ENCODE measurements around the gene SLC22A15.
A peak's percentile ranks its signal among the peaks of the same experiment; 100 is the strongest.
"Not testable (repeated sequence)": the region's sequence is repeated elsewhere in the genome, so short reads cannot be mapped to it uniquely, and the experiment has no call there.

SLC22A15 gene

GRCh38 chr1:115976062-115976920 is at the start of gene SLC22A15:
SLC22A15 (plus strand) TSS chr1:115976513; CDS start chr1:115976628, 115 bp downstream.
- DNase-seq (ENCODE audit: low read depth), result no peak
- peak within 1 kb of the TSS; percentile 59 for H3K4me3 ChIP-seq (ENCODE audit: low read depth, low read length)

DNA sequence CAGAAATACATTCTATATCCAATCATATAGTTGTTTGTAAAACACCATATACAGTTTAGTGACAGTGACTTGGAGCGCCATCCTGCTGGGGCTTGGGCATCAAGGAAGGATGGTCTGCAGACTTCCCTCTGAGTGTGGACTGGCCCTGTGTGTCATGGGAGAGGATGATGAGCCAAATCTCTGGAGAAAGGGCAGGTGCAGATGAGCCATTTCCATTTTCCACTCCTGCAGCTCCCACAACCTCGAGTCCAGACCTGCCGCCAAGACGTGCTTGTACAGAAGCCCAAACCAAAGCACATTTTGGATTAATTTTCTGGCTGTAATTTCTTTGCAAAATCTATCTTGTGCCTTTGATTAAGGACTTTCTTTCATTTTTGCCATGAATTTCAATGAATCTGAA is 48.3 kb upstream of the SLC22A15 start:
- no peak overlapping the region for H3K4me3 ChIP-seq (ENCODE audit: low read depth, low read length)
- DNase-seq (ENCODE audit: low read depth), result no peak

DNA sequence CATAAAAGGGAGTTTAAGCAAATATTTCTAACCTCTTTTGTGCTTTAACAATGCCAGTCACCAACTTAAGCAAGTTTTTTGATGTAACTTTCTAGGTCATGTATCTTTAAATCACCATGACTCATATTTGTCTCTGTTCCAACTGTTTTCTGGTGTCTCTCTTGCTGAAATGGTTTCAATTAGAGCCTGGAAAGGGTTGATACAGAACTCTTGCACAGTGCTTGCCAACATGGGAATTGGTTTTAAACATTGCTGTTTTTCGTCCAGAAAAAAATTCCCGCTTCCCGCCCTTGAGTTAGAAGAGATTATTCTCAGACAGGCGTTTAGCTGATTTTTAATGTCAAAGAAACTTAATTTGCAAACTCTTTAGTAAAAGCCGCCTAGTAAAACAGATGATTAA is 46.4 kb upstream of the SLC22A15 start:
- DNase-seq (ENCODE audit: low read depth), result peak; percentile 62
- no peak overlapping the region for H3K4me3 ChIP-seq (ENCODE audit: low read depth, low read length)

- no peak for DNase-seq (ENCODE audit: low read depth)
- no peak overlapping the region for H3K4me3 ChIP-seq (ENCODE audit: low read depth, low read length)
These were observed 42.7 kb upstream of the SLC22A15 start for GRCh38 chr1:115933625-115934024.

- DNase-seq (ENCODE audit: low read depth), result no peak
- H3K4me3 ChIP-seq (ENCODE audit: low read depth, low read length), result no peak overlapping the region
These were observed 36.9 kb upstream of the SLC22A15 start for GRCh38 chr1:115939455-115939854.

DNA sequence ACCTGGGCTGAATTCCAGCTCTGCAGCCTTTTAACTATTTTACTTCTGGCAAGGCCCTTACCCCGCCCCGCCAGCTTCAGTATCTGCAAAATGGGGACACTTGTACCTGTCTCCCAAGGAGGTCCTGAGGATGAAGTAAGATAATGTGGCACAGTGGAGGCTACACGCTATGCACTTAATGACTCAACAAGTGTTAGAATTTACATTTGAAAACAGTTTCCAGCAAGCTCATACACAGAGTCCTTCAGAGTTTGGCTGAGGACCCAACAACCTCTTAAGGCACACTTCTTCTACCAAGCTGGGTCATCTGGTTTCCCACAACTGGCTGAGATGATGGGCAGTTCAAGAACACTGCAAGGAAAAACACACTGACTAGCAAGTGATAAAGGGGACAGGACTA is 30.2 kb upstream of the SLC22A15 start:
- DNase-seq (ENCODE audit: low read depth), result no peak
- no peak overlapping the region for H3K4me3 ChIP-seq (ENCODE audit: low read depth, low read length)

GRCh38 chr1:115949156-115949555 is 27.2 kb upstream of the SLC22A15 start:
- no peak overlapping the region for H3K4me3 ChIP-seq (ENCODE audit: low read depth, low read length)
- no peak for DNase-seq (ENCODE audit: low read depth)

- no peak for DNase-seq (ENCODE audit: low read depth)
- no peak overlapping the region for H3K4me3 ChIP-seq (ENCODE audit: low read depth, low read length)
These were observed 24.8 kb upstream of the SLC22A15 start for GRCh38 chr1:115951560-115951959.

DNA sequence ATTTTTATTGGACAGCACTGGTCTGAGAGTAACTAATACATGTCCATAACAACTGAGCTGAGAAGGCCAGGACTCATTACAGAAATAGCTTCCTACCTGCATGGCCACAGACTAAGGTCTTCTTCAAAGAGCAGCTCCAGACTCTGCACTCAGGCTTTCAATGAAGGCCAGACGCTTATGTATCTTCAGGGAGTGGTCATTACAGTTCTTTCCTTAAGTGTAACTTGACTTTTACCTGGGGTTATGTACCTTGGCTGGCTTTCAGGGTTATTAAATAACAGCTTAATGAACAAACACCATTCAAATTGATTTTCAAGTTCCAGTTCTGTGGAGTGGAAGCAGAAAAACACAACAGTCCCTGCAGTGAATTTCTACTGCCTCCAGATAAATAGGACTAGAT is 23.8 kb upstream of the SLC22A15 start:
- no peak for DNase-seq (ENCODE audit: low read depth)
- H3K4me3 ChIP-seq (ENCODE audit: low read depth, low read length), result no peak overlapping the region

DNA sequence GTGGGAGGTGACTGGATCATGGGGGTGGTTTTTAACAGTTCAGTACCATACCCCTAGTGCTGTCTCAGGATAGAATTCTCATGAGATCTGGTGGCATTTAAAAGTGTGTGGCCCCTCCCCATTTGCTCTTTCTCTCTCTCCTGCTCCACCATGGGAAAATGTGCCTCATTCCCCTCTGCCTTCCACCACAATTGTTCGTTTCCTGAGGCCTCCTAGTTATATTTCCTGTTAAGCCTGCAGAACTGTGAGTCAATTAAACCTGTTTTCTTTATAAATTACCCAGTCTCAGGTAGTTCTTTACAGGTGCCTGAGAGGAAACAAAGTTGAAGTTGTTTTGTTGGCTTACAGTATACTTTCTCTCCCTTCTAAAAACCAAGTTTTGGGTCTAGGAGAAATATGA is 23.1 kb upstream of the SLC22A15 start:
- no peak for DNase-seq (ENCODE audit: low read depth)
- no peak overlapping the region for H3K4me3 ChIP-seq (ENCODE audit: low read depth, low read length)

GRCh38 chr1:115954684-115955083 is 21.6 kb upstream of the SLC22A15 start:
- no peak for DNase-seq (ENCODE audit: low read depth)
- H3K4me3 ChIP-seq (ENCODE audit: low read depth, low read length), result no peak overlapping the region

- H3K4me3 ChIP-seq (ENCODE audit: low read depth, low read length), result no peak overlapping the region
- DNase-seq (ENCODE audit: low read depth), result no peak
These were observed 21.1 kb upstream of the SLC22A15 start for GRCh38 chr1:115955228-115955627.

DNA sequence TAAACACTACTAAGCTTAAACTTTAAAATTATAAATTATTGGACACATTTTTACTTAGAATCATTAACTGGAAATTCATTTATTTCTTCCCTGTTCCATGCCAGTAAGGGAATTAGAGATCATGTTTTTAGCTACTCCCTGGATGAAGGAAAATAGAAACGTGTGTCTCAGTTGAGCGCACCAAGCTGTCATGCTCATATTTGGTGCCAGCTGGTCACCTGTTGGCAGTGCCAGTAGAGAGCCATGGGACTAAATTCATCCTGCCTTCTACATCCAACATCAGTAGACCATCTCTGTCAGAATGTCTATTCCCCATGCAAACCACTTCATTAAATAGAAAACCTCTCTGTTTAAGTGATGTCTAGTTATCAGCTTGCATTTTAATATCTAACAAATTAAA is 17.4 kb upstream of the SLC22A15 start:
- H3K4me3 ChIP-seq (ENCODE audit: low read depth, low read length), result no peak overlapping the region
- no peak for DNase-seq (ENCODE audit: low read depth)

GRCh38 chr1:115969509-115969908 is 6.8 kb upstream of the SLC22A15 start:
- no peak for DNase-seq (ENCODE audit: low read depth)
- H3K4me3 ChIP-seq (ENCODE audit: low read depth, low read length), result no peak overlapping the region

GRCh38 chr1:115971778-115972177 is 4.5 kb upstream of the SLC22A15 start:
- not testable (repeated sequence) for DNase-seq (ENCODE audit: low read depth); H3K4me3 ChIP-seq (ENCODE audit: low read depth, low read length)

- H3K4me3 ChIP-seq (ENCODE audit: low read depth, low read length), result no peak overlapping the region
These were observed 3.2 kb upstream of the SLC22A15 start for GRCh38 chr1:115973154-115973553.

DNA sequence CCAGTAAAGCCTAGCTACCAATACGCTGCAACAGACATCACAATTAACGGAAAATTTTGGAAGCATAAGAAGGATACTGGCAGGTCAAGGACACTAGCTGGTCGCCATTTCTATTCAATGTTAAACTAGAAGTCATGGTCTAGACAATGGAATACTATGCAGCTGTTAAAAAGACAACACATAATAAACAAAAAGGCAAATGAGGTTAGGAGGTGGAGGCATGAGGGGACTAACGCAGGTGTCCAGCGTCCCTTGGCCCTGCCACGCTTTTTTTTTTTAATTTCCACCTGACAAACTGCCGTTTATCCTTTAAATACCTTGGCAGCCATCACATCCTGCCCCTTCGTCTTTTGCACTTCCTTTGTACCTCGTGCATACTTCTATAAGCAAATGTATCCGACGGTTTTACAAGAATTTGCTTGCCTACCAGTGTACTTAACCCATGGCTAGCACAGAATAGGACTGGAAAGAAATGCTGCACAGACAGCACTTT is 698 bp upstream of the SLC22A15 start:
- DNase-seq (ENCODE audit: low read depth), result no peak

More at GRCh38 chr1:115973154-115973553, 3.2 kb upstream of the SLC22A15 start:
- DNase-seq (ENCODE audit: low read depth), result no peak

DNA sequence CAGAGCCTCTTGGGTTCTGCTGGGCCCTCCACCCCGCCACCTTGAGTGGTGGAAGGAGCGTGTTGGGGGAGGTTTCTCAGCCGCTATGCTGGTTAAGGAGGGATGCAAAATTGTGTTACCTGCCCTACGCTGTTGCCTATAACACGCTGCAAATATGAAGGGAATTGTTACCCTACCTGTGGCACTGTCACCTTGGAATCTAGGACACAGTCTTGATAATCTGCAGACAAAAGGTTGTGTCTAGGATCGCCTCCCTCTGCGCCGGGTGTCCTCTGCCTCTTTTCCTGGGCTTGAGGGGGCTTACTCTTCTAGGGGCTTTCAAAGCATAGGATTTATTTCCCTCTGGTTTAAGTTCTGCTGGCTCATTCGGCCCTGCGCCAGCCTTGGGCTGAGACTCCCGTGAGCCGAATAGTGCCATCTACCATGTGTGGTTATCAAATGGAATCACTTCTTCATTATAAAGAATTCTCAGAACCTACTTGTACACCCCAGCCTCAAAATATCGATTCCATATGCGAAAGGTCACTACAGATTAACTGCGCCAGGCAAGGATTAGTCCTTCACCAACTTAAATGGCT is 697 bp downstream of the SLC22A15 start:
- H3K4me3 ChIP-seq (ENCODE audit: low read depth, low read length), result peak overlapping the region; percentile 59
- no peak for DNase-seq (ENCODE audit: low read depth)

More for the DNA sequence above, 698 bp upstream of the SLC22A15 start:
- H3K4me3 ChIP-seq (ENCODE audit: low read depth, low read length), result peak overlapping the region; percentile 59

DNA sequence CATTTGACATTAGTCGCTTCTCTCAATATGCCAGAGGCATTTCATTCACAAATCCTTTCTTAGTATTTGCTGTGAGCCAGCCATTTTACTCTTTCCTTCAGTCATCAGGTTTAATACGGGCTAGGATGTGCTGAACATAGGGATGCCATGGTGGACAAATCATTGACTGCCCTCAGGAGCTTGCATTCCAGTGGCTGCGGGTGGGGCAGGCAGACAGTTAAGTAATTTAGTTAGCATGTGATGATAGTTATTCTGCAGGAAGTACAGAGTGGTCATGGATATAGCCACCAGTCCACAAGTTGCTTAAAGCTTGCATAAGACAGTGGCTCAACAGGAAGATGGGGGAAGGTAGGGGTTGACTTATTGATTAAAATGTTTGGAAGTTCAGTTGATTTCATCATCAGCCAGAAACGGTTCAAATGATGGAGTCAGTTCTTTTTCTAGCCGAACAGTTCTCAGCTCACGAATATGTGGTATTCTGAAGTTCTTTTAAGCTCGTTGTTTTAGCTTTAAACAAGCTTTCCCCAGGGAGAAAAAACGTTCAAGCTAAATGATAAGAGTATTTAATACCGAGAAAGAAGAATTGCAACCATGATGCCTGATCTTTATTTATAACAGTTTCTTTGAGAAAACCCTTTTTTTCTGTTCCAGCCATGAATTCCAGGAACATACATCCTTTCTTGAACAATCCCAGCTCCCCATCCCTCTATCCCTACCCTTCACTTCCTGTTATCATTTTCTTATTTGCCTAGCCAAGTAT is 1.4 kb downstream of the SLC22A15 start:
- DNase-seq (ENCODE audit: low read depth), result peak; percentile 66
- peak overlapping the region; percentile 59 for H3K4me3 ChIP-seq (ENCODE audit: low read depth, low read length)

- no peak overlapping the region for H3K4me3 ChIP-seq (ENCODE audit: low read depth, low read length)
- no peak for DNase-seq (ENCODE audit: low read depth)
These were observed 2.1 kb downstream of the SLC22A15 start for GRCh38 chr1:115978292-115978941.
